ENCODE results near the gene ZNRF3.
"Not testable (repeated sequence)": the region's sequence is repeated elsewhere in the genome, so short reads cannot be mapped to it uniquely, and the experiment has no call there.

ZNRF3 gene

GRCh38 chr22:28934026-28934425, 50.7 kb downstream of the ZNRF3 start:
- DNase-seq: no peak

DNA sequence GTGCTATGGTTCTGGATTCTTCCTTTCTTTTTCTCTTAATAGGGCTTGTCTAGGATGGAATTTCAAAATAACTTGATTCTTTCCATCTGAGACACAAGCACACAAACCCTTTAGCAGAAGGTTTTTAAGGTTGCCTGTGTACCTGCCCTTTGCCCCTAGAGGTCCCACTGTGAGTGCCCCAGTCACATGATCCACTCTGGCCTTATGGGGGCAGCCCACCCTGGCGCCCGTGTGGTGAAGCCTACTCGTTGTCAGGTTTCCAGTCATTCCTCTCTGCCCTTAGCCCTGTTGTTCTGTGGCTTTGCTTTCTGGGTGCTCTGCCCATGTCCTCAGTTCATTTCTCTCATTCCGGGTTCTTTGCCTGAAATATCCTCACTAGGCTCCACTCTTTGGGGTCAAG, 51.8 kb downstream of the ZNRF3 start:
- no peak for DNase-seq

- DNase-seq: no peak
These were observed 52.3 kb downstream of the ZNRF3 start for GRCh38 chr22:28935713-28936112.

DNA sequence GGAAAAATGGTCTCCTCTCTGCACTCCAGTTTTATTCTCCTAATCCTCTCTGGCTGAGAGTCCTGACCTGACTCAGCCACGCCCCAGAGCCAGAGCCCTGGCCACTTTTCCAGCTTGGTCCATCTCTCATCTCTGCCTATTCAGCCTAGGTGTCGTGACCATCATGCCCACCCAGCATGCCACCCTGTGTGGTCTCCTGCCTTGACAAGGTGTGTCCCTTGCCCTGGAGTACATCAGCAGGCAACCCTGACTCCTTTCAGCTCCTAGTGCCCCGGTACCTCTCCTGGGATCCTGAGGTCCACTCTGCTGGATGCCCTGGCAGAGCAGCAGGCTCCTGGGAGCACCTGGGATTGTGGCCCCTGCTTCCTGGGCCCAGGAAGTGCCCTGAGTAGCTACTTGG, 52.8 kb downstream of the ZNRF3 start:
- no peak for DNase-seq

DNA sequence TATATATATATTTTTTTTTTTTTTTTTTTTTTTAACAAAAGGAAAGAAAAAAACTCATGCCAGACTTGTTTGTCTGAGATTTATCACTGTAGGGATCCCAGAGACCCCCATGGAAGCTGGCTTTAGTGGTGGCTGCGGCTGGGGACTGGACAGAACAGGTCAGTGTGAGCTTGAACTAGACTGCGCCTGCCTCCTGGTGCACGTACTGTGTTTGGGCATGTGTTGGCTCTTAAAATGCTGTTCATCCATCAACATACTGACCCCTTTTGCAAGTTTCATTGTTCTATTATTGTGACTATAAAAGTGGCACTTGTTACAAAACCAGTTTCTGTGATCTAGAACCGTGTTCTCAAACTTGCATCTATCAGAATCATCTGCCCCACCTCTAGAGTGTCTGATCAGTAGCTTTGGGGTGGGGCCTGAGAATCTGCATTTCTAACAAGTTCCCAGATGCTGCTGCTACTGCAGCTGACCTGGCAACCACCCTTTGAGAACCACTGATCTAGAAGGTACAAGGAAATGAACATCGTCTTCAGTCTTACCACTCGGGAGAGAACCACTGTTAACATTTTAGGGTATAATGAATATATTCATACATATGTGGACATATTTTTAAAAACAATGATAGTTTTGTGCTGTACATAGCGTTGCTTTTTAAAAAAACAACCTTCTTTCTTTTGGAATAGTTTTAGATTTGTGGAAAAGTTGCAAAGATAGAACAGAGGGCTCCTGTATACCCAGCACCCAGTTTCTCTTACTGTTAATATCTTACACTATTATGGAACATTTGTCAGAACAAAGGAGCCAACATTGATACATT, 54.0 kb downstream of the ZNRF3 start:
- no peak for DNase-seq

DNA sequence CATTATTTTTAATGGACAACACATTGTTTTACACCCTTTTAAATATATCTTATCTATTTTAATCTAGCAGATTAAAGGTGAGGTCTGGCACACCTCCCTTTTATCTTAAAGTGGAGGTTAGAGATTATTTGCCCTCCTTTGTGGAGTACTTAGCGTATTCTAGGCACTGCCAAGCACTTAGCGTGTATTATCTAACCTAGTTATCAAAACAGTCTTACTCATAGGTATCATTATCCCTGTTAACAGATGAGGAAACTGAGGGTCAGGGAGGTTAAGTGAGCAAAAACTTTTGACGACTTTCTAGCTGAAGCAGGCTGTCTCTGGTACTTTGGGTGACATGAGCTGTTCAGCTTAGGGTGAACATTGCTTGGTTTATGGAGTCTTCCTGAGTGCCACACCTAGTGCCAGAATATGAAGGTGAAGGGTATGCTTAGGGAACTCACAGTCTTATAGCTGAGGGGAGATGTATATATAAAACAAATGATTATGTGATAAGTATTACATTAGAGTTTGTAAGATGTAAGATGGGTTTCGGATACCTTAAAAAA, 55.0 kb downstream of the ZNRF3 start:
- no peak for DNase-seq

- no peak for DNase-seq
These were observed 56.0 kb downstream of the ZNRF3 start for GRCh38 chr22:28939394-28939793.

GRCh38 chr22:28939932-28940331, 56.6 kb downstream of the ZNRF3 start:
- no peak for DNase-seq

GRCh38 chr22:28940441-28940840, 57.1 kb downstream of the ZNRF3 start:
- DNase-seq: no peak

GRCh38 chr22:28942333-28942732, 59.0 kb downstream of the ZNRF3 start:
- DNase-seq: no peak

- DNase-seq: no peak
These were observed 59.6 kb downstream of the ZNRF3 start for GRCh38 chr22:28942801-28943500.

GRCh38 chr22:28943501-28943879, 60.1 kb downstream of the ZNRF3 start:
- DNase-seq: no peak

- no peak for DNase-seq
These were observed 63.8 kb downstream of the ZNRF3 start for GRCh38 chr22:28947125-28947524.

DNA sequence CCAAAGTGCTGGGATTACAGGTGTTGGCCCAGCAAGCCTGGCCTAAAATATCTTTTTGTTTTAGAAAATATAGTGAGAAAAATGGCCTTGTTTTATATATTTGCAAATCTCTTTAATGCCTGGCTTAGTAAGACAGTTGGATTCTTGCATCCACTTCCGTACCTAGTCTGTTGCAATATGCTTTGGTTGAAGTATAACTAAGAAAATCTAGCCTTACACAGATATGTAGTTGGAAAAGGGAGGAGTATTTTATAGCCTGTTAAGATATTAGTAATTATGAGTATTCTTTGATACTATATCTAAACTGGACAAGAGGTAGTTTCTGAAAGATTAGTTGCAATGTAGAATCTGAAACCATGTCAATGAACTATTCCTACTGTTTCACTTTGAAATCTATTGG, 65.1 kb downstream of the ZNRF3 start:
- DNase-seq: no peak

DNA sequence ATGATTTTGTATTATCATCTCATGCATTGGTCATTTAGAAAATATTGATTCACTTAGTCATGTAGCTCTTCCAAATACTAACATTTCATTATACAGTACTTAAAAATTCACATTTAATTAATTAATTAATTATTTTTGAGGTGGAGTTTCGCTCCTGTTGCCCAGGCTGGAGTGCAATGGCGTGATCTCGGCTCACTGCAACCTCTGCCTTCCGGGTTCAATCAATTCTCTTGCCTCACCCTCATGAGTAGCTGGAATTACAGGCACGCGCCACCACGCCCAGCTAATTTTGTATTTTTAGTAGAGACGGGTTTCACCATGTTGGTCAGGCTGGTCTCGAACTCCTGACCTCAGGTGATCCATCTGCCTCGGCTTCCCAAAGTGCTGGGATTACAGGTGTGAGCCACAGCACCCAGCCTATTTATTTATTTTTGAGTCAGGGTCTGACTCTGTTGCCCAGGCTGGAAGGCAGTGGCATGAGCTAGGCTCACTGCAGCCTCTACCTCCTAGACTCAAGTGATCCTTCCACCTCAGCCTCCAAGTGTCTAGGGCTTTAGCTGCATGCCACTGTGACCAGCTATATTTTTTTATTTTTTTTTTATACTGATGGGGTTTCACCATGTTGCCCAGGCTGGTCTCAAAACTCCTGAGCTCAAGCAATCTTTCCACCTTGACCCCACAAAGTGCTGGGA, 65.6 kb downstream of the ZNRF3 start:
- not testable (repeated sequence) for DNase-seq

GRCh38 chr22:28949788-28950187, 66.4 kb downstream of the ZNRF3 start:
- DNase-seq: no peak

GRCh38 chr22:28950617-28951411, 67.4 kb downstream of the ZNRF3 start:
- no peak for DNase-seq

- no peak for DNase-seq
These were observed 68.2 kb downstream of the ZNRF3 start for GRCh38 chr22:28951530-28951929.

DNA sequence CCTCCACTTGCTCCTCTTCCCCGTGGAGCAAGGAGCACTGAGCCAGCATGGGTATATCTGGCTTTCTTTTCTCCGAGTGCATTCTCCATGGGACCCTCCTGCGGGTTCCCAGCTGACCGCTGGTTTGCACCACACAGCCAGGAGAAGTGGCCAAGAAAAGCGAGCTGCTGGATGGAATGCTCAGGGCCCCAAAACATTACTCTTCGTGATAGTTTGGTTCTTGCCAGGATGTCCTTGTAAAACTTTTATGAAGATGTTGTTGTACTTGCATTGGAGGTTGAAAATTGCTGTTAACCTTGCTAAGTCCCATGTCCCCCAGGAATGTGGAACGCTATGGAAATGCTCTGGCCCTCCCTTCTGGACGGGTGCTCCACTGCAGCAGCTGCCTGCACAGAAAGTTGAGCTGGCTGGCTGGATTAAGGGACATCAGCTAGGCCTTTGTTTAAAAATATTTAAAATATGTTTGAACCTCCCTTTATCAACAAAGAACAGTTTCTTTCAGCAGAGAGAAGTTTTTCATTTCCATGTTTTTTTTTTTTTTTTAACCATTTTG, 68.7 kb downstream of the ZNRF3 start:
- no peak for DNase-seq

GRCh38 chr22:28952857-28953256, 69.5 kb downstream of the ZNRF3 start:
- no peak for DNase-seq

DNA sequence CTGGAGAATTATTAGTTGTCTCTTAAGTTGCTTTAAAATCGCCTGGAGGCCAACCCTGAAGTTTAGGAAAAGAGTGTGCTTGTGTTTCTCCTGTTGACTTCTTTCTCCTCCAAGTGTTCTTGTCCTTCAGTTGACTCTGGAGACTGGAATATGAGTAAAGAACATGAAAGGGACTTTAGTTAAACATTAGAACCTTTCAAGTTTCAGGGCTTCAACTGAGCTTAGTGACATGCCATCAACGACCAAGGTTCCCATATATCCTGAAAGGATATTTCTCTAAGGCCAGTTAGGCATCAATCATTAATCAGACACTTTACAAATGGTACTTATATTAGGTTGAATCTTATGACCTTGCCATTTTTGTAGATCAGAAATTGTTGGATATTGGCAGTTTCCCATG, 70.0 kb downstream of the ZNRF3 start:
- DNase-seq: no peak
